Erythroblast (primary cell): ENCODE data around the gene ELFN2.

Experiments
- GATA1 ChIP-seq: IDR thresholded peaks from 2 replicates; pipeline ENCODE4 v1.6.1; 2011; ENCODE audit warnings: low read depth, mild to moderate bottlenecking, control low read depth, low read length, moderate library complexity
- POLR2A ChIP-seq: IDR thresholded peaks from 2 replicates; pipeline ENCODE4 v1.6.1; 2011; ENCODE audit warnings: mild to moderate bottlenecking, low read length

- TF ChIP-seq POLR2A (no peak), GATA1 (no peak)
Measured at GRCh38 chr22:37393746-37394145, 33.5 kb downstream of the ELFN2 start.
